PC-9 (cell line): ENCODE results near the gene RET. TPM values are rescaled to one million over a fixed set of nuclear protein-coding genes. Genes with fewer than 3 reads are reported as not detected.

Source experiments
- BruUV-seq: library from RNA; stranded (reverse); fragments of 400-500 nt; replicated peaks from 2 replicates; lab custom pipeline; 2021; lab: Mats Ljungman, UMichigan
- CTCF ChIA-PET: fragments of 300-600 bp; sonication (Branson Sonifier 250); formaldehyde crosslinking; loops from one replicate; lab custom pipeline; 2022; ENCODE audit warnings: antibody characterized with exemption; lab: Charles Lee
- POLR2A ChIA-PET: fragments of 300-600 bp; sonication (Branson Sonifier 250); formaldehyde crosslinking; loops from one replicate; lab custom pipeline; 2022; ENCODE audit warnings: antibody characterized with exemption; ENCODE audit not compliant: unreplicated experiment; lab: Charles Lee
- DNase-seq, 2 experiments: peaks; one replicate each; pipeline versions ENCODE4 v3.0.0 to v3.0.0-alpha.2; 2015 to 2022; ENCODE audit warnings: mixed read lengths in 1 of 2
- H2AFZ ChIP-seq: fragments of 200-600 bp; sonication (generic); 2 replicates; pipeline ENCODE4 v1.8.1; 2017; ENCODE audit warnings: antibody characterized with exemption
- H3F3A ChIP-seq: fragments of 200-600 bp; sonication (generic); 2 replicates; pipeline ENCODE4 v1.8.1; 2017; ENCODE audit warnings: antibody characterized with exemption, mild to moderate bottlenecking, low read depth; ENCODE audit not compliant: insufficient read depth
- H3K27ac ChIP-seq: fragments of 200-600 bp; sonication (generic); 2 replicates; pipeline ENCODE4 v1.6.1; 2016; ENCODE audit warnings: mixed run types
- H3K27me3 ChIP-seq: fragments of 200-600 bp; sonication (generic); 2 replicates; pipeline ENCODE4 v1.6.1; 2016; ENCODE audit warnings: low read depth, mixed run types; ENCODE audit not compliant: insufficient read depth
- H3K36me3 ChIP-seq: fragments of 200-600 bp; sonication (generic); 2 replicates; pipeline ENCODE4 v1.6.1; 2016; ENCODE audit warnings: low read depth, mixed run types
- H3K4me1 ChIP-seq: fragments of 200-600 bp; sonication (generic); replicated peaks from 2 replicates; pipeline ENCODE4 v1.6.1; 2016; ENCODE audit warnings: mixed run types; ENCODE audit not compliant: insufficient read depth
- H3K4me2 ChIP-seq: fragments of 200-600 bp; sonication (generic); 2 replicates; pipeline ENCODE4 v1.6.1; 2017; ENCODE audit warnings: mixed run types
- H3K4me3 ChIP-seq: fragments of 200-600 bp; sonication (generic); 2 replicates; pipeline ENCODE4 v1.6.1; 2016; ENCODE audit warnings: mixed run types
- H3K79me2 ChIP-seq: fragments of 200-600 bp; sonication (generic); 2 replicates; pipeline ENCODE4 v1.6.1; 2017; ENCODE audit warnings: low read depth, mixed run types
- H3K9me2 ChIP-seq: fragments of 200-600 bp; sonication (generic); 2 replicates; pipeline ENCODE4 v1.8.1; 2017; ENCODE audit warnings: mild to moderate bottlenecking; ENCODE audit not compliant: insufficient read depth
- H3K9me3 ChIP-seq: fragments of 200-600 bp; sonication (generic); 2 replicates; pipeline ENCODE4 v1.8.1; 2016; ENCODE audit warnings: low read depth; ENCODE audit not compliant: insufficient read depth
- H4K20me1 ChIP-seq: fragments of 200-600 bp; sonication (generic); 2 replicates; pipeline ENCODE4 v1.8.1; 2017; ENCODE audit not compliant: insufficient read depth
- CTCF ChIP-seq: fragments of 200-600 bp; sonication (generic); conservative IDR thresholded peaks from 2 replicates; pipeline ENCODE4 v1.6.1; 2017; ENCODE audit warnings: mixed run types, antibody characterized with exemption, mild to moderate bottlenecking, moderate library complexity
- EZH2 ChIP-seq: fragments of 200-600 bp; sonication (generic); IDR thresholded peaks from 2 replicates; pipeline ENCODE4 v1.8.0; 2017; ENCODE audit warnings: antibody characterized with exemption, low read depth
- intact Hi-C: fragments of 100-400 bp; cut with micrococcal nuclease; formaldehyde crosslinking; loops from one replicate; pipeline ENCODE4 v1.10.0; 2022; ENCODE audit not compliant: unreplicated experiment
- total RNA-seq: library from RNA; stranded (reverse); gene quantifications from 2 replicates; pipeline ENCODE4 v1.2.3, GENCODE V29; 2021

The RET gene
- total RNA-seq, 1 experiment from 2014 or later: not detected

- H2AFZ ChIP-seq: no peak overlapping the region
- BruUV-seq: no TSS peak
- no peaks in the 10 kb centered on the region for H3K27me3 ChIP-seq
- POLR2A ChIA-PET: no interaction called here
- CTCF ChIA-PET: no interaction called here
- TF ChIP-seq CTCF (no peak), EZH2 (no peak)
- H3K4me2 ChIP-seq: no peak overlapping the region
- H3K4me3 ChIP-seq: no peak overlapping the region
- H4K20me1 ChIP-seq: no peaks in the 10 kb centered on the region
- intact Hi-C loops: no loop called here
- no peaks in the 10 kb centered on the region for H3F3A ChIP-seq
- peaks cover 4% of the 10 kb centered on the region; the same call in 1 of the 2 replicates for H3K9me3 ChIP-seq
- no peak for DNase-seq
- H3K9me2 ChIP-seq: no peaks in the 10 kb centered on the region
- H3K4me1 ChIP-seq: no peaks in the 10 kb centered on the region
- H3K79me2 ChIP-seq: no peaks in the 10 kb centered on the region
- no peaks in the 10 kb centered on the region for H3K36me3 ChIP-seq
- H3K27ac ChIP-seq: no peak overlapping the region
These were observed 84.0 kb downstream of the RET start for GRCh38 chr10:43160921-43161255.

GRCh38 chr10:43162604-43163003 is 85.7 kb downstream of the RET start:
- Histone ChIP-seq H2AFZ (no peak overlapping the region), H3K9me2 (no peaks in the 10 kb centered on the region), H3K36me3 (no peaks in the 10 kb centered on the region), H3K4me3 (no peak overlapping the region), H3K4me2 (no peak overlapping the region), H3K27me3 (no peaks in the 10 kb centered on the region), H3K79me2 (no peaks in the 10 kb centered on the region), H3F3A (no peaks in the 10 kb centered on the region), H3K4me1 (peaks cover 9% of the 10 kb centered on the region), H3K9me3 (no peaks in the 10 kb centered on the region), H3K27ac (no peak overlapping the region), H4K20me1 (no peaks in the 10 kb centered on the region)
- intact Hi-C loops: no loop called here
- BruUV-seq: no TSS peak
- ChIA-PET CTCF (no interaction called here), POLR2A (no interaction called here)
- no peak for DNase-seq
- no peak for TF ChIP-seq CTCF
- no peak for TF ChIP-seq EZH2

- no peak overlapping the region for H2AFZ ChIP-seq
- CTCF ChIA-PET: no interaction called here
- peak in 1 of 2 experiments; percentile 52 for DNase-seq
- intact Hi-C loops: no loop called here
- H3K9me3 ChIP-seq: no peaks in the 10 kb centered on the region
- H4K20me1 ChIP-seq: no peaks in the 10 kb centered on the region
- no TSS peak for BruUV-seq
- POLR2A ChIA-PET: no interaction called here
- no peak overlapping the region for H3K4me2 ChIP-seq
- no peaks in the 10 kb centered on the region for H3K79me2 ChIP-seq
- H3K27ac ChIP-seq: no peak overlapping the region; the same call in 1 of the 2 replicates
- H3K4me1 ChIP-seq: peaks cover 10% of the 10 kb centered on the region
- no peak overlapping the region for H3K4me3 ChIP-seq
- no peak for TF ChIP-seq CTCF
- H3F3A ChIP-seq: peaks cover 3% of the 10 kb centered on the region; the same call in 1 of the 2 replicates
- H3K27me3 ChIP-seq: no peaks in the 10 kb centered on the region
- H3K36me3 ChIP-seq: no peaks in the 10 kb centered on the region
- no peaks in the 10 kb centered on the region for H3K9me2 ChIP-seq
These were observed 89.5 kb downstream of the RET start for GRCh38 chr10:43166207-43166879.
